PC-9 (cell line): ENCODE results near the gene USP21. TPM values are rescaled to one million over a fixed set of nuclear protein-coding genes. Genes with fewer than 3 reads are reported as not detected.
A peak's percentile ranks its signal among the peaks of the same experiment; 100 is the strongest.

Experiments used
- BruUV-seq: library from RNA; stranded (reverse); fragments of 400-500 nt; replicated peaks from 2 replicates; lab custom pipeline; 2021; lab: Mats Ljungman, UMichigan
- CTCF ChIA-PET: fragments of 300-600 bp; sonication (Branson Sonifier 250); formaldehyde crosslinking; loops from one replicate; lab custom pipeline; 2022; ENCODE audit warnings: antibody characterized with exemption; lab: Charles Lee
- POLR2A ChIA-PET: fragments of 300-600 bp; sonication (Branson Sonifier 250); formaldehyde crosslinking; loops from one replicate; lab custom pipeline; 2022; ENCODE audit warnings: antibody characterized with exemption; ENCODE audit not compliant: unreplicated experiment; lab: Charles Lee
- DNase-seq, 2 experiments: peaks; one replicate each; pipeline versions ENCODE4 v3.0.0 to v3.0.0-alpha.2; 2015 to 2022; ENCODE audit warnings: mixed read lengths in 1 of 2
- H2AFZ ChIP-seq: fragments of 200-600 bp; sonication (generic); 2 replicates; pipeline ENCODE4 v1.8.1; 2017; ENCODE audit warnings: antibody characterized with exemption
- H3F3A ChIP-seq: fragments of 200-600 bp; sonication (generic); 2 replicates; pipeline ENCODE4 v1.8.1; 2017; ENCODE audit warnings: antibody characterized with exemption, mild to moderate bottlenecking, low read depth; ENCODE audit not compliant: insufficient read depth
- H3K27ac ChIP-seq: fragments of 200-600 bp; sonication (generic); 2 replicates; pipeline ENCODE4 v1.6.1; 2016; ENCODE audit warnings: mixed run types
- H3K27me3 ChIP-seq: fragments of 200-600 bp; sonication (generic); 2 replicates; pipeline ENCODE4 v1.6.1; 2016; ENCODE audit warnings: low read depth, mixed run types; ENCODE audit not compliant: insufficient read depth
- H3K36me3 ChIP-seq: fragments of 200-600 bp; sonication (generic); 2 replicates; pipeline ENCODE4 v1.6.1; 2016; ENCODE audit warnings: low read depth, mixed run types
- H3K4me1 ChIP-seq: fragments of 200-600 bp; sonication (generic); replicated peaks from 2 replicates; pipeline ENCODE4 v1.6.1; 2016; ENCODE audit warnings: mixed run types; ENCODE audit not compliant: insufficient read depth
- H3K4me2 ChIP-seq: fragments of 200-600 bp; sonication (generic); 2 replicates; pipeline ENCODE4 v1.6.1; 2017; ENCODE audit warnings: mixed run types
- H3K4me3 ChIP-seq: fragments of 200-600 bp; sonication (generic); 2 replicates; pipeline ENCODE4 v1.6.1; 2016; ENCODE audit warnings: mixed run types
- H3K79me2 ChIP-seq: fragments of 200-600 bp; sonication (generic); 2 replicates; pipeline ENCODE4 v1.6.1; 2017; ENCODE audit warnings: low read depth, mixed run types
- H3K9me2 ChIP-seq: fragments of 200-600 bp; sonication (generic); 2 replicates; pipeline ENCODE4 v1.8.1; 2017; ENCODE audit warnings: mild to moderate bottlenecking; ENCODE audit not compliant: insufficient read depth
- H3K9me3 ChIP-seq: fragments of 200-600 bp; sonication (generic); 2 replicates; pipeline ENCODE4 v1.8.1; 2016; ENCODE audit warnings: low read depth; ENCODE audit not compliant: insufficient read depth
- H4K20me1 ChIP-seq: fragments of 200-600 bp; sonication (generic); 2 replicates; pipeline ENCODE4 v1.8.1; 2017; ENCODE audit not compliant: insufficient read depth
- CTCF ChIP-seq: fragments of 200-600 bp; sonication (generic); conservative IDR thresholded peaks from 2 replicates; pipeline ENCODE4 v1.6.1; 2017; ENCODE audit warnings: mixed run types, antibody characterized with exemption, mild to moderate bottlenecking, moderate library complexity
- EZH2 ChIP-seq: fragments of 200-600 bp; sonication (generic); IDR thresholded peaks from 2 replicates; pipeline ENCODE4 v1.8.0; 2017; ENCODE audit warnings: antibody characterized with exemption, low read depth
- intact Hi-C: fragments of 100-400 bp; cut with micrococcal nuclease; formaldehyde crosslinking; loops from one replicate; pipeline ENCODE4 v1.10.0; 2022; ENCODE audit not compliant: unreplicated experiment
- total RNA-seq: library from RNA; stranded (reverse); gene quantifications from 2 replicates; pipeline ENCODE4 v1.2.3, GENCODE V29; 2021

Gene USP21
- total RNA-seq, 1 experiment from 2014 or later: 34.8 TPM

DNA sequence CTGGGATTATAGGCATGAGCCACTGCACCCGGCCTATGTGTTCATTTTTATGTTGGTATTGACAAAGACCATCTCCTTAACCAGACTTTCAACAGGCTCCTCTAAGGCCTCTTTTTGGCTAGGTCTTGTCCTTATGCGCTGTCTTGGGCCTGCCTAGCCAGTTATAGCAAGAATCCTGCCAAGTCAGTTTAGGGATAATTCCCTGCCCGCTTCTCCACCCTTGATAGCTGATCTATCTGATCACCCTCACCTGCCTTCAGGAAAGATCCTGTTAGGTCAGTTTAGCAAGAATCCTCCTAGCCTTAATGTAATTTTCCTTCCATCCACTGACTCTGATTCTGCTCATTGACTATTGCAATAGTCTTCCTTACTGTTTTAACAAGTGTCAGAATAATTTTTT lies 20.4 kb downstream of the USP21 start:
- intact Hi-C loops: no loop called here
- no peak overlapping the region for H3K27ac ChIP-seq
- H3F3A ChIP-seq: peaks cover 13% of the 10 kb centered on the region; the same call in 1 of the 2 replicates
- no peaks in the 10 kb centered on the region for H4K20me1 ChIP-seq
- H3K4me2 ChIP-seq: no peak overlapping the region
- H2AFZ ChIP-seq: no peak overlapping the region
- no peaks in the 10 kb centered on the region for H3K9me3 ChIP-seq
- no peaks in the 10 kb centered on the region for H3K27me3 ChIP-seq
- H3K4me3 ChIP-seq: no peak overlapping the region
- no TSS peak for BruUV-seq
- peaks cover 14% of the 10 kb centered on the region for H3K79me2 ChIP-seq
- H3K9me2 ChIP-seq: no peaks in the 10 kb centered on the region
- H3K4me1 ChIP-seq: peaks cover 25% of the 10 kb centered on the region
- POLR2A ChIA-PET: interaction anchor here (0.6 kb wide), 1 partner anchor 202 kb away, joined by 3 read pairs; no protein-coding TSS in a partner anchor
- H3K36me3 ChIP-seq: no peaks in the 10 kb centered on the region
- CTCF ChIA-PET: no interaction called here
- peak in 1 of 2 experiments; percentile 69 for DNase-seq
- TF ChIP-seq CTCF (no peak), EZH2 (no peak)

GRCh38 chr1:161180639-161181038 lies 21.3 kb downstream of the USP21 start:
- peaks cover 14% of the 10 kb centered on the region for H3K79me2 ChIP-seq
- ChIA-PET CTCF (no interaction called here), POLR2A (no interaction called here)
- peaks cover 25% of the 10 kb centered on the region for H3K4me1 ChIP-seq
- H4K20me1 ChIP-seq: no peaks in the 10 kb centered on the region
- H3K9me2 ChIP-seq: no peaks in the 10 kb centered on the region
- H2AFZ ChIP-seq: no peak overlapping the region
- intact Hi-C loops: no loop called here
- no peak overlapping the region for H3K4me3 ChIP-seq
- peaks cover 13% of the 10 kb centered on the region; the same call in 1 of the 2 replicates for H3F3A ChIP-seq
- H3K9me3 ChIP-seq: no peaks in the 10 kb centered on the region
- no peak overlapping the region for H3K4me2 ChIP-seq
- no peak; the same call in 1 of the 2 replicates for TF ChIP-seq CTCF
- TF ChIP-seq EZH2: no peak
- BruUV-seq: no TSS peak
- H3K27me3 ChIP-seq: no peaks in the 10 kb centered on the region
- H3K27ac ChIP-seq: no peak overlapping the region
- no peaks in the 10 kb centered on the region for H3K36me3 ChIP-seq
- no peak for DNase-seq

- no peak overlapping the region for H3K4me2 ChIP-seq
- no peak for DNase-seq
- TF ChIP-seq CTCF (no peak), EZH2 (no peak)
- H4K20me1 ChIP-seq: no peaks in the 10 kb centered on the region
- no peaks in the 10 kb centered on the region for H3K79me2 ChIP-seq
- no peaks in the 10 kb centered on the region for H3K9me2 ChIP-seq
- 0 out of 2 replicates have a peak overlapping the region, but pooled peaks have one; percentile 9 for H3K27ac ChIP-seq
- no peaks in the 10 kb centered on the region for H3K9me3 ChIP-seq
- intact Hi-C loops: no loop called here
- no peaks in the 10 kb centered on the region for H3K27me3 ChIP-seq
- no peaks in the 10 kb centered on the region for H3K36me3 ChIP-seq
- POLR2A ChIA-PET: no interaction called here
- peaks cover 17% of the 10 kb centered on the region for H3K4me1 ChIP-seq
- BruUV-seq: no TSS peak
- H3K4me3 ChIP-seq: no peak overlapping the region
- H2AFZ ChIP-seq: no peak overlapping the region
- peaks cover 13% of the 10 kb centered on the region; the same call in 1 of the 2 replicates for H3F3A ChIP-seq
- CTCF ChIA-PET: interaction anchor here (0.6 to 1.5 kb wide), 3 partner anchors 191 to 1394 kb away, joined by 4 to 5 read pairs (median 4); no protein-coding TSS in a partner anchor
Measured at GRCh38 chr1:161182214-161182613, 22.9 kb downstream of the USP21 start.
